Measurements from ENCODE around the gene NEK7. TPM values are rescaled to one million over a fixed set of nuclear protein-coding genes. Genes with fewer than 3 reads are reported as not detected.

NEK7 gene
- total and polyA plus RNA-seq, 2 of the 8 experiments (the other 6 are each of a cell fraction or from before 2014, with no cell fraction given), result 5.1 to 10.0 TPM

DNA sequence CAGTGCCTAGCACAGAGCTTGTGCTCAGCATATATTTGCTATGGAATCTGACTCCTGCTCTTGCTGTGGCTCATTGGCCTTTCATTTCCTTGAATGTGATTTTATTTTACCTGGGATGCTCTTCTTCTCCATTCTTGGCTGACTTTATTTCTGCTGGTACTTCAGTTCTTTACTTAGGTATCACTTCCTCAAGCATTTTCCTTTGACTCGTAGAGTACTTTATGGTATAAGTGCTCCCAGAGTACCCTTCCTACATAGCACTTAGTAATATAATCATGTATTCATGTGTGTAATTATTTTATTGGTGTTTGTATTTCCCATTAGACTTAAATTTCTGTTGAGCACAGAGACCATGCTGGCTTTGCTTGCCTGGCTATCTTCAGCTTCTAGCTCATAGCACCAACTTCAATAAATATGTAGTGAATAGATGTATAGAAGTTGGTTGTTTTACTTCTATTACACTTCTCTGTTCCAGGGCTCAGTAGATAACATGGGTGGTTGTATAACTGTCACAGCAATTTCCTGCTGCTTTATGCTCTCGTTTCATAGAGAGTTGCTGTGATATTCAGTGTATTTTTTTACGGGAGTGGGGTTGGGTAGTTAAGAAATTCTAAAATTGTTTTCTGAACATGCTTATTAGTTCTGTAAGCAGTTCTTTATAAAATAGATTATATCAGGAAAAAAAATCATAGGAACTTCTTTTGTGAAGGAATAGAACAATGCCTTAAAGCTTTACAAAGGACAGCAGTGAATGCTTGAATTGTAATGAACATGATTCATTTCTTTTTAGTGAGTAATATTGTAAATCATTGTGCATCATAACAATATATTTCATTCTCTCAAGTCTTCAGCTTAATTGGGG lies 112.2 kb downstream of the NEK7 start (continued):
- TF ChIP-seq CHD7 (IDR thresholded peaks at IDR 0.05; ENCODE audit: insufficient replicate concordance, low read length) (no peak), SP4 (IDR thresholded peaks at IDR 0.05; ENCODE audit: low read length) (no peak), GTF2F1 (IDR thresholded peaks at IDR 0.05; ENCODE audit: borderline replicate concordance, low read depth, low read length) (no peak), POLR2AphosphoS5 (IDR thresholded peaks at IDR 0.05; ENCODE audit: low read depth, low read length) (no peak), POLR2A (IDR thresholded peaks at IDR 0.05; ENCODE audit: control extremely low read depth in 1 of 2, low read depth in 2 of 2, low read length in 2 of 2) (no peak), MAFK (IDR thresholded peaks at IDR 0.05; ENCODE audit: low read depth, low read length) (no peak), POU5F1 (IDR thresholded peaks at IDR 0.05; ENCODE audit: low read depth, low read length) (no peak)

Measured in H1 (cell line).